Measurements from ENCODE around the gene MORC4.
"Not testable (repeated sequence)": the region's sequence is repeated elsewhere in the genome, so short reads cannot be mapped to it uniquely, and the experiment has no call there.

MORC4 gene

GRCh38 chrX:106973433-106974149, 26.4 kb downstream of the MORC4 start:
- no peak overlapping the region for H3K4me3 ChIP-seq (ENCODE audit: low read length)
- H3K9me3 ChIP-seq (ENCODE audit: control insufficient read depth, low read length) = no peaks in the 10 kb centered on the region
- H3K9ac ChIP-seq (ENCODE audit: low read length) = no peak overlapping the region
- no peaks in the 10 kb centered on the region for H3K27me3 ChIP-seq (ENCODE audit: control insufficient read depth, insufficient read depth, low read length)
- no peaks in the 10 kb centered on the region for H3K4me1 ChIP-seq (ENCODE audit: control insufficient read depth, insufficient read depth, low read length)
- H3K36me3 ChIP-seq (ENCODE audit: control insufficient read depth, insufficient read depth, low read length) = no peaks in the 10 kb centered on the region

DNA sequence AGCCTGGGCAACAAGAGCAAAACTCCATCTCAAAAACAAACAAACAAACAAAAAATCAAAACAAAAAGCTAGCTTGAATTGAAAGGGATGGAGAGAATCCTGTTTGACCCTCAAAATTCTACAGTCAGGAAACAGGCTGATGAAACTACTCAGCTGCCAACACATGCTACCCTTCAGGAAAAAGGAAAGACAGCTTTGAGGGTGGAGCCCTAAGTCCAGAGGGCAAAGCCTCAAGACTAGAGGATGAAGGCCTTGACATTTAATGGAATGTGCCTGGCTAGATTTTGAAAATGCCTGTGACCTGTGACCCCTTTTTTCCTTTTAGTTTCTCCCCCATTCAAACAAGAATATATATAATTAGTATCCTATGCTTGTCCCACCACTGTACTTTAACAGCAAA, 27.1 kb downstream of the MORC4 start:
- H3K9ac ChIP-seq (ENCODE audit: low read length) = no peak overlapping the region
- no peaks in the 10 kb centered on the region for H3K36me3 ChIP-seq (ENCODE audit: control insufficient read depth, insufficient read depth, low read length)
- no peaks in the 10 kb centered on the region for H3K4me1 ChIP-seq (ENCODE audit: control insufficient read depth, insufficient read depth, low read length)
- no peaks in the 10 kb centered on the region for H3K27me3 ChIP-seq (ENCODE audit: control insufficient read depth, insufficient read depth, low read length)
- H3K9me3 ChIP-seq (ENCODE audit: control insufficient read depth, low read length) = no peaks in the 10 kb centered on the region
- H3K4me3 ChIP-seq (ENCODE audit: low read length) = no peak overlapping the region

GRCh38 chrX:106966547-106966946, 33.5 kb downstream of the MORC4 start:
- H3K36me3 ChIP-seq (ENCODE audit: control insufficient read depth, insufficient read depth, low read length); H3K4me3 ChIP-seq (ENCODE audit: low read length); H3K4me1 ChIP-seq (ENCODE audit: control insufficient read depth, insufficient read depth, low read length); H3K9me3 ChIP-seq (ENCODE audit: control insufficient read depth, low read length); H3K27me3 ChIP-seq (ENCODE audit: control insufficient read depth, insufficient read depth, low read length); H3K9ac ChIP-seq (ENCODE audit: low read length): not testable (repeated sequence)

- H3K36me3 ChIP-seq (ENCODE audit: control insufficient read depth, insufficient read depth, low read length) = no peaks in the 10 kb centered on the region
- H3K27me3 ChIP-seq (ENCODE audit: control insufficient read depth, insufficient read depth, low read length) = no peaks in the 10 kb centered on the region
- no peaks in the 10 kb centered on the region for H3K9me3 ChIP-seq (ENCODE audit: control insufficient read depth, low read length)
- no peaks in the 10 kb centered on the region for H3K4me1 ChIP-seq (ENCODE audit: control insufficient read depth, insufficient read depth, low read length)
- no peak overlapping the region for H3K9ac ChIP-seq (ENCODE audit: low read length)
- no peak overlapping the region for H3K4me3 ChIP-seq (ENCODE audit: low read length)
These were observed 35.7 kb downstream of the MORC4 start for GRCh38 chrX:106964290-106964689.

GRCh38 chrX:106963111-106963510, 36.9 kb downstream of the MORC4 start:
- no peaks in the 10 kb centered on the region for H3K4me1 ChIP-seq (ENCODE audit: control insufficient read depth, insufficient read depth, low read length)
- H3K9ac ChIP-seq (ENCODE audit: low read length) = no peak overlapping the region
- no peaks in the 10 kb centered on the region for H3K9me3 ChIP-seq (ENCODE audit: control insufficient read depth, low read length)

GRCh38 chrX:106959901-106960300, 40.1 kb downstream of the MORC4 start:
- Histone ChIP-seq H3K9ac (ENCODE audit: low read length) (no peak overlapping the region), H3K36me3 (ENCODE audit: control insufficient read depth, insufficient read depth, low read length) (no peaks in the 10 kb centered on the region), H3K4me1 (ENCODE audit: control insufficient read depth, insufficient read depth, low read length) (no peaks in the 10 kb centered on the region), H3K4me3 (ENCODE audit: low read length) (no peak overlapping the region), H3K9me3 (ENCODE audit: control insufficient read depth, low read length) (no peaks in the 10 kb centered on the region), H3K27me3 (ENCODE audit: control insufficient read depth, insufficient read depth, low read length) (no peaks in the 10 kb centered on the region)

More at GRCh38 chrX:106963111-106963510, 36.9 kb downstream of the MORC4 start:
- Histone ChIP-seq H3K36me3 (ENCODE audit: control insufficient read depth, insufficient read depth, low read length) (no peaks in the 10 kb centered on the region), H3K4me3 (ENCODE audit: low read length) (no peak overlapping the region), H3K27me3 (ENCODE audit: control insufficient read depth, insufficient read depth, low read length) (no peaks in the 10 kb centered on the region)

DNA sequence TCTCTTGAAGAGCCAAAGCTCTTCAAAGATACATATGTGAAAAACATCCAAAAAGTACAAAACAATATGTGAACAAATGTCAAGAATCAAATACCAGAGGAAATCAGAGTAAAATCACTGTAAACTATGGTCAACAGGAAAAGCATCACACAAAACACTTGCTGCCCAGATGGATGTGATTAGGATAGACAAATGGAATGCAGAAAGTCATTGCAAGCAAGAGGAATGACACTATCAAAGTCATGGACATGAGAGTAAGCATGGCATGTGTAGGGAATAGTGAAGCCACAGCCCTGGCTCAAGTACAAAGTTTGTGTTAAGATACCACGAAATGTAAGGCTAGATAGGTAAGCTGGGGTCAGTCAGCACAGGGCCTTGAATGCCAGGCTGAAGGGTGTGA, 42.2 kb downstream of the MORC4 start:
- no peaks in the 10 kb centered on the region for H3K36me3 ChIP-seq (ENCODE audit: control insufficient read depth, insufficient read depth, low read length)
- no peaks in the 10 kb centered on the region for H3K27me3 ChIP-seq (ENCODE audit: control insufficient read depth, insufficient read depth, low read length)
- H3K9ac ChIP-seq (ENCODE audit: low read length) = no peak overlapping the region
- no peaks in the 10 kb centered on the region for H3K9me3 ChIP-seq (ENCODE audit: control insufficient read depth, low read length)
- no peak overlapping the region for H3K4me3 ChIP-seq (ENCODE audit: low read length)
- H3K4me1 ChIP-seq (ENCODE audit: control insufficient read depth, insufficient read depth, low read length) = no peaks in the 10 kb centered on the region

- no peak overlapping the region for H3K9ac ChIP-seq (ENCODE audit: low read length)
- no peaks in the 10 kb centered on the region for H3K36me3 ChIP-seq (ENCODE audit: control insufficient read depth, insufficient read depth, low read length)
- H3K4me3 ChIP-seq (ENCODE audit: low read length) = no peak overlapping the region
These were observed 44.8 kb downstream of the MORC4 start for GRCh38 chrX:106955004-106955772.

DNA sequence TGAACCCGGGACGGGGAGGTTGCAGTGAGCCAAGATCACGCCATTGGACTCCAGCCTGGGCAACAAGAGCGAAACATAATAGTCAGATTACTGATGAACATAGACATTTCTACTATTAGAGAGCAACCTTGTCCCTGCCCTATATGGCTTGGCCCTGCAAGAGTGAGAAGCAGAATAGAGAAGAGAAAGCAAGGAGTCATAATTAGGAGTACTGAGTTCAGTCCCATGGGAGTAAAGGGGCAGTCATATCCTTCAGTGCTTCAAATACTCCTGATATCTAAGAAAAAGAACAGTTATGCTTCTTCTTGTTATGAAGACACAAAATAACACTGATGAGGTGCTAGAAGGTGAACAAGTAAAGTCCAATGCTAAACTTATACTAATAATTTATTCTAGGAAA, 46.0 kb downstream of the MORC4 start:
- Histone ChIP-seq H3K9me3 (ENCODE audit: control insufficient read depth, low read length) (no peaks in the 10 kb centered on the region), H3K27me3 (ENCODE audit: control insufficient read depth, insufficient read depth, low read length) (no peaks in the 10 kb centered on the region), H3K4me3 (ENCODE audit: low read length) (no peak overlapping the region), H3K9ac (ENCODE audit: low read length) (no peak overlapping the region), H3K4me1 (ENCODE audit: control insufficient read depth, insufficient read depth, low read length) (no peaks in the 10 kb centered on the region), H3K36me3 (ENCODE audit: control insufficient read depth, insufficient read depth, low read length) (no peaks in the 10 kb centered on the region)

More at GRCh38 chrX:106955004-106955772, 44.8 kb downstream of the MORC4 start:
- Histone ChIP-seq H3K9me3 (ENCODE audit: control insufficient read depth, low read length) (no peaks in the 10 kb centered on the region), H3K27me3 (ENCODE audit: control insufficient read depth, insufficient read depth, low read length) (no peaks in the 10 kb centered on the region), H3K4me1 (ENCODE audit: control insufficient read depth, insufficient read depth, low read length) (no peaks in the 10 kb centered on the region)

GRCh38 chrX:106952988-106953387, 47.0 kb downstream of the MORC4 start:
- Histone ChIP-seq H3K9me3 (ENCODE audit: control insufficient read depth, low read length) (no peaks in the 10 kb centered on the region), H3K9ac (ENCODE audit: low read length) (no peak overlapping the region), H3K4me1 (ENCODE audit: control insufficient read depth, insufficient read depth, low read length) (no peaks in the 10 kb centered on the region), H3K4me3 (ENCODE audit: low read length) (no peak overlapping the region), H3K36me3 (ENCODE audit: control insufficient read depth, insufficient read depth, low read length) (no peaks in the 10 kb centered on the region), H3K27me3 (ENCODE audit: control insufficient read depth, insufficient read depth, low read length) (no peaks in the 10 kb centered on the region)

- H3K36me3 ChIP-seq (ENCODE audit: control insufficient read depth, insufficient read depth, low read length) = no peaks in the 10 kb centered on the region
- H3K4me1 ChIP-seq (ENCODE audit: control insufficient read depth, insufficient read depth, low read length) = no peaks in the 10 kb centered on the region
- H3K9ac ChIP-seq (ENCODE audit: low read length) = no peak overlapping the region
- no peak overlapping the region for H3K4me3 ChIP-seq (ENCODE audit: low read length)
- H3K27me3 ChIP-seq (ENCODE audit: control insufficient read depth, insufficient read depth, low read length) = no peaks in the 10 kb centered on the region
- no peaks in the 10 kb centered on the region for H3K9me3 ChIP-seq (ENCODE audit: control insufficient read depth, low read length)
These were observed 47.5 kb downstream of the MORC4 start for GRCh38 chrX:106952538-106952937.

- H3K9ac ChIP-seq (ENCODE audit: low read length) = no peak overlapping the region
- H3K9me3 ChIP-seq (ENCODE audit: control insufficient read depth, low read length) = no peaks in the 10 kb centered on the region
- no peaks in the 10 kb centered on the region for H3K36me3 ChIP-seq (ENCODE audit: control insufficient read depth, insufficient read depth, low read length)
- H3K4me1 ChIP-seq (ENCODE audit: control insufficient read depth, insufficient read depth, low read length) = no peaks in the 10 kb centered on the region
- no peak overlapping the region for H3K4me3 ChIP-seq (ENCODE audit: low read length)
- H3K27me3 ChIP-seq (ENCODE audit: control insufficient read depth, insufficient read depth, low read length) = no peaks in the 10 kb centered on the region
These were observed 47.9 kb downstream of the MORC4 start for GRCh38 chrX:106952089-106952488.

Data from mucosa of stomach (tissue), 1 donor.